NCI-H2171 (cell line): ENCODE data around the gene WWOX.

ENCODE experiments used
- DNase-seq: peaks from one replicate; lab custom pipeline; 2025; lab: John Stamatoyannopoulos, UW

Gene WWOX

DNA sequence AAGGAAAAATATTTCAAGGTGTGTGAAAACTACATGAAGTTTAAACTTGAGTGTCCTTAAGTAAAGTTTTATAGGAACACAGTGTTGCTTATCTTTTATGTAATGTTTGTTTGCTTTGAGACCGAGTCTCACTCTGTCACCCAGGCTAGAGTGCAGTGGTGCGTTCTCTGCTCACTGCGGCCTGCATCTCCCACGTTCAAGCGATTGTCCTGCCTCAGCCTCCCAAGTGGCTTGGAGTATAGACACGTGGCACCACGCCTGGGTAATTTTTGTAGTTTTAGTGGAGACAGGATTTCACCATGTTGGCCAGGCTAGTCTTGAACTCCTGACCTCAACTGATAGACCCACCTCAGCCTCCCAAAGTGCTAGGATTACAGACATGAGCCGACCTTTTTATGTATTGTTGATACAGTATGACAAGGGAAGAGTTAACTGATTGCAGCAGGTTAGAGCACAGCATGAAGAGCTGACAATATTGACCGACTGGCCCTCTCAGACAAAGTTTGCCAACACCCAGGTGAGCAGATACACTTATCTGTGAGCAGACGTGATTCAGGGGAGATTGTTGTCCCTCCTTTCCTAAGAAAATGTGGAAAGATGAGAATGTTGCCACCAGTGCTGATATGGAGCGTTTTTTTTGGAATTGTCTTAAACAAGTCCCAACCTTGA is 373.7 kb downstream of the WWOX start:
- no peak for DNase-seq

GRCh38 chr16:78474762-78475161 is 375.3 kb downstream of the WWOX start:
- no peak for DNase-seq

- no peak for DNase-seq
These were observed 377.2 kb downstream of the WWOX start for GRCh38 chr16:78476615-78477014.

DNA sequence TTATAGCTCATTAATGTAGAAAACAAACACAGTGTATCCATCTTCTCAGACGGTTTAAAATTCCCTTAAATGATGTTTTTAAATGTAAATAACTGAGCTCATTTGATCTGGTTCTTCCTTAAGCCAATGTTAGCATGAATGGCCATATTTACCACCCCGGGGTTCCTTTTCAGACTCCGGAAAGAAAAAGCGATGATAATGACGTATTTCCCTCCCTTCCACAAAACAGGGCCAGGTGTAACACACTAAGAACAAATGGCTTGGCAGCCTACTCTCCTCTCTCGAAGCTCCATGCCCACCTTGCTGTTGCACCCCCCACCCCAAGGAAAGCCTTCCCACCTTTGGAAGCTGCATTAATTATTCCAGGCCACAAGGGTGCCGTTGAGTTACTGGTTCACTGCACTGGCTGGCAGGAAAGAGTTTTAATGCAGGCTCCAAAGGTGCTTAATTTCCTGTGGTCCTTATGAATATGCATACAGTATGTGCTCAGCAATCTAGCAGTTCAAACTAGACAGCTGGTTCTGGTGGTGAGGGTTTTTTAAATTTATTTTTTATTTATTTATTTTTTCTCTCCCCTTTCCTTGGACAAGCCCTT is 378.9 kb downstream of the WWOX start:
- no peak for DNase-seq

- DNase-seq: no peak
These were observed 380.3 kb downstream of the WWOX start for GRCh38 chr16:78479723-78480122.

GRCh38 chr16:78480588-78480987 is 381.1 kb downstream of the WWOX start:
- no peak for DNase-seq

DNA sequence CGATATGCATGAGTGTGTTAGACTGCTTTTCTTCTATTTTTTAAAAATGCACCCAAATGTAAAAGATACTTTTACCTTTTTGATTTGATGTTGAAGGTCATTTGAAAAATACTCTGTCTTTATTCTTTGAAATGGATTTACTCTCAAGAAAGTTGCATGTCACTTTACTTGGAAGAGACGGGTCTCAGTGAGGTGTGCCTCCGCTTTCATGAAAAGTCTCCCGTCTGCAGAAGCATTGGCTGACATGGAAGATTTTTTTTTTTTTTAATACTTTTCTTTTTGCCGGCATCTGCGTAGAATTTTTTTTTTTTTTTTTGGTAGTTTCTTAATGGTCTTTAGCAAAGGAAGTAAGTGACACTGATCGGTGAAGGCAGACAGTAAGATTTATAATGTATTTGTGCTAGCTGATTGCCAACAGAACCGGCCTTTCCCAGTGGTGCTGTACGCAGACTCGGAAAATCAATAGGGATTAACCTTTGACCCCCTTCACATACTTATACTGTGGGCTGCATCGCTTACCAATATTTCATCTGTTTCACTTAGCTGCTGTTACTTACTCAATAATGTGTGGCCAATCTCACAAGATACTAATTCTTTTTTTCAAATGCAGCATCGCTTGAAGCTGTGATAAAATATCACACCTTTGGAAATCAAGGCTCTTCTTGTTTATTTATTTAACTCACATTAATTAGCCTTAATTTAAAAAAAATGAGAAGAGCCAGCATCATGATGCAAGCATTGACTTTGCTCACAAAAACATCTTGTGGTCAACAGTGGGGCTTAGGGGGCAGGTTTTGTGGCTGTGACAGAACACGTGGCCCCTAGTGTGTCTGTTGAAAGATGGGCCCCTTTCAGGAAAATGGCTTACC is 383.9 kb downstream of the WWOX start:
- DNase-seq: no peak

GRCh38 chr16:78484509-78485058 is 385.1 kb downstream of the WWOX start:
- no peak for DNase-seq

DNA sequence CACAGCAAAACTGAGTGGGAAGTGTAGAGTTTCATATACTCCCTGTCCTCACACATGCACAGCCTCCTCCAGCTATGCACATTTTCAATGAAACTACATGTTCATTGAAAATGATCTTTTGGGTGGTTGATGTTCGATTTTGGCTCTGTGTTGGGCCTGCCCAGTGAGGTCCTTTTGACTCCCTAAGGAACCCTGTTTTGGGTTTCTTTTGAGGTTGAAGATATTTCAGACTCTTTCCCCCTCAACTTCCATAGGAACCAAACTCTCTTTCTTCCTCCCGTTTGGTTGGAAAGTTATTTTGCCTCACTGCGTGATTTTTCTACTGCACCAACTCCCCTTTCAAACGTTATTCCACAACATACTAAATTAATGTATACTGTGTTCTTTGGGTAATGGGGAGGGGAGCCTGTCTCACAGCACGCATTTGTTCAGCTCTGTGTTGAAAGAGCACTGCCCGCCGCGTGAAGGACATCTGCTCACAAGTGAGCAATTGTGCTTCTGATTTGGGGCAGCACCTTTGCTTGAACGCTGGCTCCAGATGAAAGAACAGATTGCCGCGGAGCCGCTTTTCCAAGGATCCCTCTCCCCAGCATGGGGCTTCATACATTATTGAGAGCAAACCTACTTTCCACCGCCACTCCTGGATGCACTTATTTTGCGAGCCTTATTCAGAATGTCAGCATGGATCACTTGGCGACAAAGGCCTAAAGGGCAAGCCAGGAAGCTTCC is 385.9 kb downstream of the WWOX start:
- DNase-seq: no peak

GRCh38 chr16:78485917-78486257 is 386.4 kb downstream of the WWOX start:
- DNase-seq: no peak

DNA sequence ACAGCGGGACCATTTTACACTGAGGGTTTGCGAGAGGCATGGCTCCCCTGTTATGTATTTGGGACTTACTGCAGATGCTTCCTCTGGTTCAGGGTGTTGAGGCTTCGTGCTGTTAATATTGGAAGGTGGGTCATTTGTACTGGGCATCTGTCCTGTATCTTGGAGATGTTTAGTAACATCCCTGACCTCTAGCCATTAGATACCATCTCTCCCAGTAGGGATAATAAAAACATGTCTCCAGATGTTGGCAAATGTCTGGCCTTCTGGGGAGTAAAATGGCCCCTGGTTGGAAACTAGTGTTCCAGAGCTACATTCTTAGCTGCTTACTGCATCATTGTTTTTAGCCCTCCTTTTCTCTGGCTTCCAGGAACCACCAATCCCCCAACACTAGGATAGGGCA is 388.0 kb downstream of the WWOX start:
- no peak for DNase-seq

DNA sequence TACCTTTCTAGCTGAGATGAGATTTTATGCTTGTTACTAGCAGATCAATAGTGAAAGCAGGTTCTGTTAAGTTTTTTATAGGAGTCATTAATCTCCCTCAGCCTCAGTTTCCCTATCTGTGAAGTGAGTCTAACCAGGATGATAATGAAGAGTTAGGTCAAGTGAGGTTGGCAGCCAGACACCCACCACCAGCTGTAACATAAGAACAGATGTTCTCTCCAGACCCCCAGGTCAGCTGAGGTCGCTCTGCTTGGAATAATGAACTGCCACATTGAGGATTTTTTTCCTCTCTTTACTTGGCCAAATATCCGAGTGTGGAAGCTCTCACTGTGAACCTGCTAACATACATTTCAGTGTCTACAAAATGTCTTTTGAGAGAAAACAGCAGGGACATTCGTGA is 389.6 kb downstream of the WWOX start:
- DNase-seq: no peak

- no peak for DNase-seq
These were observed 390.2 kb downstream of the WWOX start for GRCh38 chr16:78489631-78490030.

- DNase-seq: no peak
These were observed 391.0 kb downstream of the WWOX start for GRCh38 chr16:78490431-78490830.

DNA sequence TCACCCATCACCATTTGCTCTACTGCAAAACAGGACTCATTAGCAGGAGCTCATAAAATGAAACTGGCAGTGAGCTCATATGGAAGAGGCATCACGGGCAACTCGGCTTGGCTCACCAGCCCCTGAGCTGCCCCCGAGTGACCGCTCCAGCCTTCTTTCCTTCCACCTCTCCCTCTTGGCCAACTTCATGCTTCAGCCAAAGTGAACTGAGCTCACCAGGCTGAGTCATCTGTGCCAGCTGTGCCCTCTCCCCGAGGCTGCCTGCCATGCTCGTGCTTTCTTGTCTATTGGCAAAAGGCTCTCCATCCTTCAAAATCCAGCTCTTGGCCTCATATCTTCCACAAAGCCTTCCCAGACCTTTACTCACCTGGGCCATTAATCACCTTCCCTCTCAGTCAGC is 391.4 kb downstream of the WWOX start:
- DNase-seq: no peak

DNA sequence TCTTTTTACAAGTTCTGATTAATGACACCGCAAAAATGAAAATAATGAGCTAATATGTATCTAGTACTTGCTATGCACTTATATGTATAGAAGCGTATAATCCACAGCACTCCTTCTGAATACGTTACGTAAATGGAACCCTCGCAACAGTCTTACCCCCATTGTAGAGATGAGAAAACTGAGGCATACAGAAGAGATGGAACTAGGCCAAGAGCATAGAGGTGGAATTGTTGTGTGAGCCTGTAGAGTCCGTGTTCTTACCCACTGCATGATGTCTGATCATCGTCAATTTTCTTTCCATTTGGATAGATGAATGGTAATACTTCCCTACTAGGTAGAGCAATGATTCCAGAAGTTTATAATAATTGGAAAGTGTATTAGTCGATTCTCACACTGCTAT is 394.1 kb downstream of the WWOX start:
- no peak for DNase-seq

DNA sequence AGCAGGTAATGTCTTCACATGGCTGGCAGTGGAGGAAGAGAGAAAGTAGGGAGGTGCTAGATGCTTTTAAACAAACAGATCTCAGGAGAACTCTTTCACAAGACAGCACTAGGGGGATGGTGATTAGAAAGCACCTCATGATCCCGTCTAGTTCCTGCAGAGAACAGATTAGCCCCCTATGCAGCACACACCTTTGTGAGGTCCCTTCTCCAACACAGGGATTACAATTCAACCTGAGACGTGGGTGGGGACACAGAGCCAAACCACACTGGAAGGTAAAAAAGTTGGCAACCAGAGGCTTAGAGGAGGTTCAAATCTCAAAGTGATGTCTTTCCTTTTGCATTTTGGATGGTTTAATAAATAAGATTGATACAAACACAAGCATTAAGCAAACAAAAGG is 394.7 kb downstream of the WWOX start:
- no peak for DNase-seq

GRCh38 chr16:78494674-78495073 is 395.2 kb downstream of the WWOX start:
- DNase-seq: no peak

GRCh38 chr16:78496189-78496588 is 396.7 kb downstream of the WWOX start:
- DNase-seq: no peak

GRCh38 chr16:78499399-78499798 is 399.9 kb downstream of the WWOX start:
- no peak for DNase-seq

DNA sequence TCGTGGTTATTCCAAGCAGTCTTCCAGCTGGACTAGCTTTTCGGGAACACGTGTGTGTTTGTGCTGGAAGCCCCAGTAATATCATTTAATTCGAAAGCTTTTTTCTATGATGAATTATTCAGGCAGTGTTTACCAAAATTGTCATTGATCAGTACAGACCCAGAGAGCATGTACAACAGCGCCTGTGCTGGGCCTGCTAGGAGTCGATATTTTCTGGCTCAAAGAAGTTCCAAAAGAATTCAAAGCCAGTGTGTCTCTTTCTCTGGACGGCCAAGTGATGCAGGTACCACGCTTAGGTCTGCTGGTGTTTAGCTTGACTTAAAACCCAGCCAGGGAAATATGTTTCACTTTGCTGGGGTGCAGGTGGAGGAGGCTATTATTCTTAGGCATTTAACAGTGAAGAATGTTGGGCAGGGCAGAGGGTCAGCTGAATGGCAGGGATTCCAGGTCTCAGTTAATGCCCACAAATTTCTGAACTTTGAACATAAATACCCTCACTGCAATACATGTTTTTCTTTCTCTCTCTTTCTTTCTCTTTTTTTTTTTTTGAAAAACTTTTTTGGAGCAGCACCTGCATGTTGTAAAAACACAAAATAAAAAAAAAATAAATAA is 401.3 kb downstream of the WWOX start:
- DNase-seq: no peak

DNA sequence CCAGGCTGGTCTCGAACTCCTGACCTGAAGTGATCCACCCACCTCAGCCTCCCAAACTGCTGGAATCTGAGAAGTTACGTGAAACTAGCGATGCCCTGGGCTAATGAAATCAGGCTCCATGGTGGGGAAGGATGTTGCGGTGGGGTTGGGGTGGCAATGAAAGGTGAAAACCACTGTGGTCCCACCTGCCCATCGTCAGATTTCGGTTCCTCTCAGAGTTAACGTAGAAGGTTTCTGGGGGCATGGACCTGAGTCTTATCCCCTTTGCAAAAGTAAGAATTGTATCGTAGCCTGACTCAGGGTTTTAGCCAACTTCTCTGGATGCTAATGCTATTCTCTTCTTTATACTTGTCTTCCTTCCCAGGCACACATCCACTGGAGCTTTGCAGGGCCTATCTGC is 402.3 kb downstream of the WWOX start:
- no peak for DNase-seq
